NCI-H748 (cell line): ENCODE data around the gene ABAT.

ENCODE experiments used
- DNase-seq: peaks from one replicate; lab custom pipeline; 2025; ENCODE audit not compliant: unreplicated experiment; lab: John Stamatoyannopoulos, UW

The ABAT gene

GRCh38 chr16:8714807-8715206 lies 40.4 kb downstream of the ABAT start:
- DNase-seq, result no peak

DNA sequence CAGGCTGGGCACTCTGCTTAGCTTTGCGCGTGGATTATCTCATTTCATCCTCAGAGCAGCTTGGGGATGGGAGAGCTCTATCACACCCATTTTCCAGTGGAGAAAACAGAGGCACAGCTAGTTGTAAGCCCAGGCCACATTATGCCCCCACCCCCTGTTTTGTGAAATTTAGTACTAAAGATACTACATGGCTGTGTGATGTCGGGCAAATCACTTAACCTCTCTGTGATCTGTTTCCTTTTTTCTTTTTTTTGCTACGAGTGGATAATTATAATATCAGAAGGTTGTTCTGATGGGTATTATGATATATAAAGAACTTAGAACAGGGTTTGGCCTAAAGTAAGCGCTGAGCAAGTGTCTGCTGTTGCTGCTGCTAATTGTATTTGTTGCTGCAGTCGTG lies 41.6 kb downstream of the ABAT start:
- DNase-seq, result no peak

DNA sequence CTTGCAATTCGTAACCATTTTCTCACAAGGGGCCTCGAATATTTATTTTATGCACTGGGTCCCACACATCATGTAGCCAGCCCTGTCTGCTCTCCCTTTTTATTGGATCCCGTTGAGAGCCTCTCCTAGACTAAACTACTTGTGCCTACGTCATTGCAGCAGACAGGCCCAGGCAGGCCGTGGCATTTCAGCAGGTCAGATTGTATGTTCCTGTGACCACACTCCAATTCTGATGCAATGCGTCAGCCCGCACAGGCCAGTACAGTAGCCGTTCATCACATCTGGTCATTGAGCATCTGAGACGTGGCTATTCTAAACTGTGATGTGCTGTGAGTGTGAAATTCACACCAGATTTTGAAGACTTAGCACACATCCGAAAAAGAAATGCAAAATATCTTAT lies 42.2 kb downstream of the ABAT start:
- no peak for DNase-seq

GRCh38 chr16:8717469-8717868 lies 43.1 kb downstream of the ABAT start:
- DNase-seq, result no peak

DNA sequence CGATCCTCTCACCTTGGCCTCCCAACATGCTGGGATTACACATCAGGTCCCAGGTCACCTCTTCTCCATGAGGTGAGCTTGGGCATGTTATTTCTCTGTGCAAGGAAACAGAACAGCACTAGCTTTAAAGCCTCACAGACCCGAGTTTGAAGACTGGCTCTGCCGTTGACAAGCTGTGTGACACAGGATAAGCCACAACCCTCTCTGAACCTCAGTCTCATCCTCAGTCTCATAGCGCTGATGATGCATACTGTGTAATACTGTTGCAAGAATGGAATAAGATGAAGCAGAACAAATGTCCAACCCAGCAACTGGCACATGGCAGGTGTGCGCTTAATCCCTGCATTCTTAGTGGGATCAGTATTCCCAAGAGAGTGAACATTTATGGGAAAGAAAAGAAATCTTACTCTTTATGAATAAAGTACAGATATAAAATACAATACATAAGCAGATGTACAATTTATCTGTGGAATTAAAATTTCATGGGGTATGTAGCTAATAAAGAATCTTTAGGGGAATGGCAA lies 43.5 kb downstream of the ABAT start:
- no peak for DNase-seq

DNA sequence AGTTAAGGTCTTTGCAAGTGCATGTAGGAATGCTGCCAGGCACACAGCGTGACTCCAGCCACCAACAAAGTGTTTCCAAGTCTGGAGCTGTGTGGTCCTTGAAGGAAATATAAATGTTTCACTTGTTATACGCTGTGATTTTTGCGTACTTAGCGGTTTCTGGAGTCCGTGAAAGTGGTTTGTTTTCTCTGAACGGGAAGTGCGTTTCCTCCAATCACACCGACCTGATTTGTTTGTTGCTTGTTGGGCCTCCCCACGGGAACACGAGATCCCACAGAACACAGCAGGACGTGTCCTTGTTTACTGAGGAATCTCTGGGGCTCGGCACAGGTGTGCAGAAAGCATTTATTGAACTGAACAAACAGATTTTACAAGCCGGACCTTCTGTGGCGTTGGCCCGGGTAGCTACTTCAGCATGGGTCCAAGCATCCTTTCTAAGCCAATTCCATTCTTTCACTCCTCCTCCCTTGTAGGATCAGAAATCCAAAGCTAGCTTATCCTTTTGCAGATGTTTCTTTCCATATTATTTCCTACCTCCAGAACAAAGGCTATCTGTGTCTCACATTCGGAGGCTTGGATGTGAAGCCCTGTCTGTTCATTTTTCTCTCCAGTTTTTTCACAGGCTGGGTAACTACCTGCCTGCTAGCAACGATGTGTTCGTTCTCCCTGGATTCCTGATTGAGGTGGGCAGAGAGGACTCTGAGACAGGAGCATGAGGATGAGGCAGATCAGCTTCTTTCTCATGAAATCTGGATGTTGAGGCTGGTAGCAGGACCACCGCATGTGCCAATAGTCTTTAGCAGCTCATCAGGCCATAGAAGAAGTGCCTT lies 44.6 kb downstream of the ABAT start:
- DNase-seq, result peak; percentile 40

GRCh38 chr16:8720080-8720966 lies 45.9 kb downstream of the ABAT start:
- DNase-seq, result peak; percentile 94

DNA sequence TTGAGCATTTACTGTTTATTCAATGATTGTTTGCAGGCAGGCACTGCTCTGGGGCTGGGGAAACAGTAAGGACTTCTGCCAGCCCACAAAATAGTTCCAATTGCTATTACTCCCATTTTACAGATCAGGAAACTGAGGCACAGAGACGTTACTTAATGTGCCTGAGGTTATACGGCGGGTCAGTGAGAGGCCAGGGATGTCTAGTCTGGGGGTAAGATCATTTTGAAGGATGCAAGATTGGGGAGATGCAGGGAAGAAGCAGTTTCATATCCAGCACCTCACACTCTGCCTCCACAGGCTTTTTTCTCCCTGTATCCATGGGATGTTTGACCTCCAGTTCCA lies 46.5 kb downstream of the ABAT start:
- DNase-seq, result no peak

DNA sequence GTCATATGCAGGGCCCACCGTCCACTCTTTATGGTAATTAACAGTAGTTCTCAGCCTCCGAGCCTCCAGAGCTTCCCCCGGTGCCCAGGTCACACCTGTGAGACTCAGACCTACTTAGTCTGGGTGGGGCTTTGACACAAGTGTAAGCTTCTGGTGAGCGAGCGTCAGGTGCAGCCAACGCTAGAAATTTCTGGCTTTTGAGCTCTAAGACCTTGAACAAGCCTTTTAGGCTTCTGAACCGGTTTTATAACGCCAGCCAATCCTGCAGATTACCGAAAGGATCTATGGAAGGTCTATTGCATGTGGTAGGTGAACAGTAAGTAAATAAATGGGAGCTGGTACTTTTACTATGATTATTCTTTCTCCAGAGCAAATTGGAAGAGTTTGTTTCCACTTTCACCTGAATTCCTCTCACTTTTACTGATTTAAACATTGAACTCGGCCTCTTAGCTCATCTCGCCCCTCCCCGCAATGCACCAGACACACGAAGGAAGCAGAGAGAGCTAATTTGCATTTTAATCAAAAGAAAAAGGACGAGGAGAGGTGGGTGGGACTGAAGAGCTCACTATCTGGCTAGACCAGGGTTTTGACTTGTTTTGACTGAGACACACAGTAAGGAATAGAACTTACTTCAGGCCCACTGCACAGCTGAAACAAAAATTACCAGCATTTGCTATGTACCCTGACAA lies 47.1 kb downstream of the ABAT start:
- peak; percentile 43 for DNase-seq

DNA sequence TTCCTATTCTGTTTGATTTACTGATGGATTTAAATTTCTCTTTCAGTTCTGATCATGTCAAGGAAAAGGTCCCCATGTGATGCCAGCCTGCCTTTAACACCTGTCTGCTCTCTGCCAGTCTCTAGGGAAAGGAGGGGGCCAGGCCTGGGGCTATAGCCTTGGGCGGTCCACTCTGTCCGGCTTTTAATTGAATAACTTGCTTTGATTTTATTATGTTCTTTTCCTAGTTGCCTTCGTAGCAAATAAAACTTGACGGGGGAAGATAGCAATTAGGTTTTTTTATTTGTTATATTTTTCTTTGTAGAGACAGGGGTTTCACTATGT lies 47.6 kb downstream of the ABAT start:
- DNase-seq, result no peak

DNA sequence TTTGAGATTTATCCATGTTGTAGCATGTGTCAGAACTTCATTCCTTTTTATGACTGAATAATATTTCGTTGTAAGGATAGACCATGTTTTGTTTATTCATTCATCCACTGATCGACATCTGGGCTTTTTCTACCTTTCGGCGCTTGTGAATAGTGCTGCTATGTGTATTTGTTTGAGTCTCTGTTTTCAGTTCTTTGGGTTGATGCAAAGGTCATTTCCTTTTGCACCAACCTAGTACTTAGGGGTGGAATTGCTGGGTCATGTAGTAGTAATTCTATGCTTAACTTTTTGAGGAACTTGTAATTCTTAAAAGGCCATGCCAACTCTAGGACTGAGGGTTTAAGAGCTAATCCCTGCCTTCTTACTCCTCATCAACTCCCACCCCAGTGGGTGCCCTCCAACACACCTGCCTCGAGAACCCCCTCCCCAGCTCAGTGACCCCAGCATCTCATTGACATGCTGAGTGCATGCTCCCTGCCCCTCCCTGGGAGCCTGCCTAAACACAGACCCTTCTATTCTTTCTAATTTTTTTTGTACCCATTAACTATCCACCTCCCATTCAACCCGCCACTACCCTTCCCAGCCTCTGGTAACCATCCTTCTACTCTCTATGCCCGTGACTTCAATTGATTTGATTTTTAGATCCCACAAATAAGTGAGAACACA lies 51.2 kb downstream of the ABAT start:
- DNase-seq, result no peak

DNA sequence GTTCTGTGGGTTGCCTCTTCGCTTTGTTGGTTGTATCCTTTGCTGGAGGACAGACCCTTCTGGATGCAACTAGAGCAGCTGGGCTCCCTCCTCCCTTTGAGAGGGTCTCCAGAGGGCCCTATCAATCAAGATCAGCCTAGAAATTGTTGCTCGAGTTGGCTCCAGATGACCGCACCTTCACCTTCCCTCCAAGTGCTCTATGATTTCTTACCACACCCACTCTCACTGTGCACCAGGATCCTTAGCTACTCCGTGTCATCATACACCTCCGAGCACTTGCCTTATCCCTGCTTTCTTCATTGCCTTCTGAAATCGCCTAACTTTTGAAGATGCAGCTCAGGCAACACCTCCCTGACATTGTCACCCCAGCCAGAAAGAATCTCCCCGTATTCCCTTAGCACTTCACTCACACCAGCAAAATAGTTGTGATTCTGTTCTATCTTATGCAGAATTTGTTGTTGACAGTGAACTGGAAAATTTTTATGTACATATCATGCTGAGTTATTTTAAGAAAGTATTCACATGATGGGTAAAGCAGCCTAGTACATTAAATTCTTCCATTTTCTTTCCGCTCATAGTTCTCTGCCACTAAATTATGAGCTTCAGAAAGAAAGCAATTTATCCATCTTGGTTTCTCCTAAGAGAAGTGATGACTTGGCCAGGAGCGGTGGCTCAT lies 52.9 kb downstream of the ABAT start:
- DNase-seq, result no peak

- DNase-seq, result no peak
These were observed 53.6 kb downstream of the ABAT start for GRCh38 chr16:8727857-8728618.

- no peak for DNase-seq
These were observed 55.4 kb downstream of the ABAT start for GRCh38 chr16:8729779-8730334.

DNA sequence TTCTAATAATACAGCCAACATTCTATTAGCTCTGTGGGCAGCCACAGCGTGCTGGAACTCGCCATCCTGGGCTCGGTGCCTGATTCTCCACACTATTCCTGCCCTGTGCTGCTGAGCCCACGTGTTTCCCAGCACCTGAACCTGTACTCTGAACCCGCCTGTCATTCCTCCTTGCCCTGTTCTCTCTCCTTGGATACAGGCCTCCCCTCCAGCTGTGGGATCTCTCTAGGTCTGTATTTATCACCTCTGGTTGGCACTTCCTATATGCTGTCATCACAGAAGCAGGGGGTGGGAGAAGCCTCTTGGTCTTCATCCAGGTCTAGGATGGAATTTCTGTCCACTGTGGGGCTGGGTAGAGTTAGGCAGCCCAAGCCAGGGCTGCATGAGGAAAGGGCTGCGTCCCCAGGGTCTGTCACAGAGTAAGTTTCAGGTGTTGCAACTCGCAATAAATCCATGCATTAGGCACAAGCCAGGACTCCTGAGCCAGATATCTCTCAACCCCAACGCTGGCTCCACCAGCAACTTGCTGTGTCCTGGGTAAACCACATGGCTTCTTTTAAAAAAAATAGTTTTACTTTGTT lies 56.0 kb downstream of the ABAT start:
- DNase-seq, result no peak

GRCh38 chr16:8733849-8734540 lies 59.6 kb downstream of the ABAT start:
- DNase-seq, result no peak

GRCh38 chr16:8735574-8735973 lies 61.2 kb downstream of the ABAT start:
- no peak for DNase-seq

- no peak for DNase-seq
These were observed 61.8 kb downstream of the ABAT start for GRCh38 chr16:8736123-8736668.
